Neural progenitor cell (in vitro differentiated cells): ENCODE data around the gene ORM1.

Experiments used
- CTCF ChIP-seq: fragments of 200-600 bp; sonication (generic); IDR thresholded peaks from 2 replicates; pipeline ENCODE4 v1.5.1; 2017; ENCODE audit warnings: antibody characterized with exemption, mild to moderate bottlenecking
- EZH2 ChIP-seq: fragments of 200-600 bp; sonication (generic); IDR thresholded peaks from 2 replicates; pipeline ENCODE4 v1.6.1; 2017; ENCODE audit warnings: antibody characterized with exemption, mild to moderate bottlenecking, moderate library complexity
- EZH2phosphoT487 ChIP-seq: fragments of 200-600 bp; sonication (generic); IDR thresholded peaks from 2 replicates; pipeline ENCODE4 v1.6.1; 2017; ENCODE audit warnings: antibody characterized with exemption

- TF ChIP-seq CTCF (no peak), EZH2 (no peak), EZH2phosphoT487 (no peak)
These were observed 3.8 kb upstream of the ORM1 start for GRCh38 chr9:114319147-114319546.
